Panc1 (cell line): Measurements from ENCODE around the gene H3-3A.

Source experiments
- CTCF ChIP-seq: fragments of 450-650 bp; IDR thresholded peaks from 2 replicates; pipeline ENCODE4 v1.5.1; 2017; ENCODE audit warnings: mild to moderate bottlenecking
- POLR2AphosphoS5 ChIP-seq: IDR thresholded peaks from 2 replicates; pipeline ENCODE4 v1.6.1; 2012; ENCODE audit warnings: mild to moderate bottlenecking, low read depth, low read length, moderate library complexity
- REST ChIP-seq, 2 experiments: IDR thresholded peaks; 2 replicates each; pipeline ENCODE4 v1.6.1; 2011 to 2012; ENCODE audit warnings: low read depth in 2 of 2, control low read depth in 1 of 2, low read length in 1 of 2, mild to moderate bottlenecking in 1 of 2, moderate library complexity in 1 of 2; ENCODE audit not compliant: insufficient read depth in 1 of 2
- SIN3A ChIP-seq: IDR thresholded peaks from 2 replicates; pipeline ENCODE4 v1.6.1; 2012; ENCODE audit warnings: low read depth, mild to moderate bottlenecking, low read length, moderate library complexity, borderline replicate concordance; ENCODE audit not compliant: insufficient read depth

DNA sequence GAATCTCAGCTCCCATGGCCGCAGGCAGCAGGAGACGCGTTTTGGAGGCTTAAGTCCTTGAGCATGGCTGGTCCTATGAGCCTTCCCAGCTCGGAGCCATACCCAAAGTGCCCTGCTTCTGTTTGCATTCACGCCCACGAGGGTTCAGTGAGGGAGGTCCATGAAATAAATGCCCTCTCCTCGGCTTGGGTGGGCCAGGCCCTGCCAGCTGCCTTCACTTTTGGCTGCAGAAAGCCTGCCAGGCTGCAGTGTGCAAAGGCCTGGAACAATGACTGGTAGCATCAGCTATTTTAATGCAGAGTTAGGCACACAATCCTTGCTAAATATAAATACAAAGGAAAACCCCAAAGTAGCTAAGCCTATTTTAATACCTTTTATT lies 49.4 kb downstream of the H3-3A start:
- no peak for TF ChIP-seq POLR2AphosphoS5
- TF ChIP-seq CTCF, result no peak
- TF ChIP-seq REST (IDR thresholded peaks at IDR 0.05; ENCODE audit: insufficient read depth in 1 of 2, low read depth in 2 of 2, low read length in 1 of 2), result no peak
- no peak for TF ChIP-seq SIN3A
